Activated CD4-positive, alpha-beta T cell treated with anti-CD3 and anti-CD28 coated beads for 48 hours (primary cell): ENCODE results near the gene SRGAP3.
A peak's percentile ranks its signal among the peaks of the same experiment; 100 is the strongest.

ENCODE experiments used
- DNase-seq: peaks from one replicate; pipeline ENCODE4 v3.0.0-alpha.2; 2020

The SRGAP3 gene

GRCh38 chr3:8980756-8981257, 268.6 kb downstream of the SRGAP3 start:
- no peak for DNase-seq

GRCh38 chr3:8979262-8979661, 270.2 kb downstream of the SRGAP3 start:
- DNase-seq, result no peak

- no peak for DNase-seq
Measured at GRCh38 chr3:8978551-8978950, 270.9 kb downstream of the SRGAP3 start.

GRCh38 chr3:8976540-8977182, 272.8 kb downstream of the SRGAP3 start:
- no peak for DNase-seq

GRCh38 chr3:8975081-8976020, 274.1 kb downstream of the SRGAP3 start:
- DNase-seq, result no peak

GRCh38 chr3:8974458-8974857, 275.0 kb downstream of the SRGAP3 start:
- DNase-seq, result no peak

GRCh38 chr3:8972639-8973038, 276.8 kb downstream of the SRGAP3 start:
- no peak for DNase-seq

- peak; percentile 79 for DNase-seq
Measured at GRCh38 chr3:8970971-8971589, 278.4 kb downstream of the SRGAP3 start.

GRCh38 chr3:8969241-8969640, 280.2 kb downstream of the SRGAP3 start:
- no peak for DNase-seq

GRCh38 chr3:8968375-8968882, 281.0 kb downstream of the SRGAP3 start:
- no peak for DNase-seq

GRCh38 chr3:8967553-8967952, 281.9 kb downstream of the SRGAP3 start:
- no peak for DNase-seq

- no peak for DNase-seq
Measured at GRCh38 chr3:8966820-8967348, 282.6 kb downstream of the SRGAP3 start.

GRCh38 chr3:8966150-8966819, 283.2 kb downstream of the SRGAP3 start:
- DNase-seq, result no peak

GRCh38 chr3:8964436-8965370, 284.7 kb downstream of the SRGAP3 start:
- no peak for DNase-seq

- peak; percentile 94 for DNase-seq
Measured at GRCh38 chr3:8963137-8963853, 286.2 kb downstream of the SRGAP3 start, which contains the start of gene RAD18. RAD18 (minus strand) TSS chr3:8963472; CDS start chr3:8963385, 87 bp downstream.

- no peak for DNase-seq
Measured at GRCh38 chr3:8962226-8962861, 287.1 kb downstream of the SRGAP3 start.

GRCh38 chr3:8959668-8960067, 289.8 kb downstream of the SRGAP3 start:
- DNase-seq, result no peak

GRCh38 chr3:8954938-8955763, 294.3 kb downstream of the SRGAP3 start:
- no peak for DNase-seq

- DNase-seq, result no peak
Measured at GRCh38 chr3:8953313-8953712, 296.1 kb downstream of the SRGAP3 start.
